NT2/D1 (cell line): ENCODE measurements around the gene VPS37C.

ENCODE experiments used
- YY1 ChIP-seq: IDR thresholded peaks from 2 replicates; pipeline ENCODE4 v1.6.1; 2011; ENCODE audit not compliant: insufficient read length, insufficient read depth
- ZNF274 ChIP-seq: IDR thresholded peaks from 2 replicates; pipeline ENCODE4 v1.6.1; 2011; ENCODE audit warnings: mild to moderate bottlenecking, low read depth, low read length

- TF ChIP-seq ZNF274 (no peak), YY1 (no peak)
Observed at GRCh38 chr11:61090982-61091372, 70.2 kb downstream of the VPS37C start.
